ENCODE data around the gene LAMP5. TPM values are rescaled to one million over a fixed set of nuclear protein-coding genes. Genes with fewer than 3 reads are reported as not detected.

LAMP5 gene
- total and polyA plus RNA-seq, 12 donors = 0.35 to 6.6 (median 1.4) TPM

- Histone ChIP-seq H3K9me3 (replicated peaks in 1 of 3) (no peaks in the 10 kb centered on the region), H3K27me3 (peaks cover 57% of the 10 kb centered on the region), H3K27ac (no peak overlapping the region), H3K4me1 (replicated peaks in 1 of 2) (peaks cover 0 to 4% of the 10 kb centered on the region in 2 donors), H3K4me3 (no peak overlapping the region), H3K36me3 (replicated peaks in 1 of 2) (no peaks in the 10 kb centered on the region)
- 80 to 92% (median 84%) methylated on average over 5 of the region's 5 CpGs for WGBS, 4 donors
- no peak for DNase-seq
- TF ChIP-seq POLR2A (IDR thresholded peaks at IDR 0.05) = no peak
- TF ChIP-seq, protein P1, sequence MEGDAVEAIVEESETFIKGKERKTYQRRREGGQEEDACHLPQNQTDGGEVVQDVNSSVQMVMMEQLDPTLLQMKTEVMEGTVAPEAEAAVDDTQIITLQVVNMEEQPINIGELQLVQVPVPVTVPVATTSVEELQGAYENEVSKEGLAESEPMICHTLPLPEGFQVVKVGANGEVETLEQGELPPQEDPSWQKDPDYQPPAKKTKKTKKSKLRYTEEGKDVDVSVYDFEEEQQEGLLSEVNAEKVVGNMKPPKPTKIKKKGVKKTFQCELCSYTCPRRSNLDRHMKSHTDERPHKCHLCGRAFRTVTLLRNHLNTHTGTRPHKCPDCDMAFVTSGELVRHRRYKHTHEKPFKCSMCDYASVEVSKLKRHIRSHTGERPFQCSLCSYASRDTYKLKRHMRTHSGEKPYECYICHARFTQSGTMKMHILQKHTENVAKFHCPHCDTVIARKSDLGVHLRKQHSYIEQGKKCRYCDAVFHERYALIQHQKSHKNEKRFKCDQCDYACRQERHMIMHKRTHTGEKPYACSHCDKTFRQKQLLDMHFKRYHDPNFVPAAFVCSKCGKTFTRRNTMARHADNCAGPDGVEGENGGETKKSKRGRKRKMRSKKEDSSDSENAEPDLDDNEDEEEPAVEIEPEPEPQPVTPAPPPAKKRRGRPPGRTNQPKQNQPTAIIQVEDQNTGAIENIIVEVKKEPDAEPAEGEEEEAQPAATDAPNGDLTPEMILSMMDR (IDR thresholded peaks at IDR 0.05) = no peak
- intact Hi-C loops (cut with DNase I) = no loop called here
Observed at GRCh38 chr20:9510911-9511310, 3.5 kb upstream of the LAMP5 start.

GRCh38 chr20:9514072-9514460 lies 324 bp upstream of the LAMP5 start:
- H3K36me3 ChIP-seq (replicated peaks in 1 of 2) = no peaks in the 10 kb centered on the region
- H3K27me3 ChIP-seq = peaks cover 45% of the 10 kb centered on the region
- no peak overlapping the region for H3K27ac ChIP-seq
- TF ChIP-seq, protein P1 (IDR thresholded peaks at IDR 0.05) = no peak
- no peak for TF ChIP-seq POLR2A (IDR thresholded peaks at IDR 0.05)
- H3K4me3 ChIP-seq = no peak overlapping the region
- intact Hi-C loops (cut with DNase I) = no loop called here
- H3K4me1 ChIP-seq (replicated peaks in 1 of 2) = peaks cover 0 to 8% of the 10 kb centered on the region in 2 donors
- DNase-seq = no peak
- H3K9me3 ChIP-seq (replicated peaks in 1 of 3) = no peaks in the 10 kb centered on the region
- 9 to 11% (median 10%) methylated on average over 9 of the region's 9 CpGs for whole genome bisulfite sequencing, 4 donors

DNA sequence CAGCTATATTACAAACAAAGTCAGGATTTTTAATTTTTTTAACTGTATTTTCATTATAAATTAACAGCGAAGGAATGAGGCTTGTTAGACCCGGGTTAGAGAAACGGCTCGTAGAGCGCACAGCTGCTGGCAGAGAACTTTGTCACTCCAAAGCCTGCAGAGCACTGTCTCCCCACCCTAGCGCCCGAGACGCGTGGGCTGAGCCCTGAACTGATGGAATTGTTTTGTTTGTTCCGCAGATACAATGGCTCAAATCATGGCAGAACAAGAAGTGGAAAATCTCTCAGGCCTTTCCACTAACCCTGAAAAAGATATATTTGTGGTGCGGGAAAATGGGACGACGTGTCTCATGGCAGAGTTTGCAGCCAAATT lies 810 bp downstream of the LAMP5 start:
- no peaks in the 10 kb centered on the region for H3K9me3 ChIP-seq (replicated peaks in 1 of 3)
- H3K36me3 ChIP-seq (replicated peaks in 1 of 2) = no peaks in the 10 kb centered on the region
- DNase-seq = no peak
- peaks cover 49% of the 10 kb centered on the region for H3K27me3 ChIP-seq
- 16 to 27% (median 25%) methylated on average over 13 of the region's 13 CpGs for WGBS, 4 donors
- TF ChIP-seq, protein P1 (IDR thresholded peaks at IDR 0.05) = no peak
- TF ChIP-seq POLR2A (IDR thresholded peaks at IDR 0.05) = no peak
- peak overlapping the region in 1 of 4 donors; percentile 42 for H3K4me3 ChIP-seq
- H3K27ac ChIP-seq = no peak overlapping the region
- intact Hi-C loops (cut with DNase I) = no loop called here
- H3K4me1 ChIP-seq (replicated peaks in 1 of 2) = peaks cover 0 to 8% of the 10 kb centered on the region in 2 donors

DNA sequence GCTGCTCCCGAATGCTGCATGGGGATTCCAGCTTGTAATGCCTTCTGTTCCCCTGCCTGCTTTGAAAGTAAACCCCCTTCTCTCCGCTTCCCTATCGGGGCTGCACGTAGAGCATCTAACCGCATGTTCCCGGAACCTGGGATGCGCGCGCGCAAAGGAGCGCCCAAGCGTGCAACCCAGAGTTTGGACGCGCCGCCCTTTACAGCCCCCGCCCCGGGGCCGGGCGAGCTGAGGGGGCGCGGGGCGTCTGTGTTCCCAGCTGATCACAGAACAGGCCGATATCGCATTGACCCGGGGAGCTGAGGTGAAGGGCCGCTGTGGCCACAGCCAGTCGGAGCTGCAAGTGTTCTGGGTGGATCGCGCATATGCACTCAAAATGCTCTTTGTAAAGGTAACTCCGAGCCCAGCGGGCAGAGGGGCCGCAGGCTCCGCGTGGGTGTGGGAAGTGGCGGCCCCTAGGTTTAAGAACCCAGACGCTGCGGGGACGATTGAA lies 1.4 kb downstream of the LAMP5 start:
- H3K4me3 ChIP-seq = peak overlapping the region in 1 of 4 donors; percentile 13
- intact Hi-C loops (cut with DNase I) = no loop called here
- H3K27ac ChIP-seq = no peak overlapping the region
- TF ChIP-seq, protein P1 (IDR thresholded peaks at IDR 0.05) = no peak
- no peak for TF ChIP-seq POLR2A (IDR thresholded peaks at IDR 0.05)
- H3K4me1 ChIP-seq (replicated peaks in 1 of 2) = peaks cover 0 to 8% of the 10 kb centered on the region in 2 donors
- WGBS, 4 donors = 3 to 20% (median 9%) methylated on average over 7 to 38 of the region's 38 CpGs
- no peaks in the 10 kb centered on the region for H3K36me3 ChIP-seq (replicated peaks in 1 of 2)
- H3K27me3 ChIP-seq = peaks cover 47% of the 10 kb centered on the region
- no peak for DNase-seq
- H3K9me3 ChIP-seq (replicated peaks in 1 of 3) = no peaks in the 10 kb centered on the region
